Putamen (tissue), 1 donor: ENCODE data around the gene ALOX15.
"Not testable (repeated sequence)": the region's sequence is repeated elsewhere in the genome, so short reads cannot be mapped to it uniquely, and the experiment has no call there.

ENCODE experiments used
- DNase-seq: peaks from one replicate; pipeline ENCODE4 v3.0.0-alpha.2; 2016; ENCODE audit warnings: low spot score

ALOX15 gene

GRCh38 chr17:4641297-4642195 lies at the start of gene ALOX15:
Gene ALOX15 (minus strand): TSS chr17:4641678. CDS start chr17:4641651, 27 bp downstream.
- DNase-seq: no peak

GRCh38 chr17:4690745-4691144 lies 49.3 kb upstream of the ALOX15 start:
- DNase-seq: no peak

- not testable (repeated sequence) for DNase-seq
Measured at GRCh38 chr17:4689872-4690271, 48.4 kb upstream of the ALOX15 start.

- not testable (repeated sequence) for DNase-seq
Measured at GRCh38 chr17:4683739-4684138, 42.3 kb upstream of the ALOX15 start.

- no peak for DNase-seq
Measured at GRCh38 chr17:4679658-4680057, 38.2 kb upstream of the ALOX15 start.

GRCh38 chr17:4678448-4679026 lies 37.1 kb upstream of the ALOX15 start:
- DNase-seq: no peak

- no peak for DNase-seq
Measured at GRCh38 chr17:4676791-4677190, 35.3 kb upstream of the ALOX15 start.

- no peak for DNase-seq
Measured at GRCh38 chr17:4675791-4676190, 34.3 kb upstream of the ALOX15 start.

- DNase-seq: no peak
Measured at GRCh38 chr17:4674685-4674998, 33.2 kb upstream of the ALOX15 start.

- DNase-seq: no peak
Measured at GRCh38 chr17:4673986-4674684, 32.7 kb upstream of the ALOX15 start.

GRCh38 chr17:4673169-4673568 lies 31.7 kb upstream of the ALOX15 start:
- DNase-seq: no peak

- no peak for DNase-seq
Measured at GRCh38 chr17:4672751-4673150, 31.3 kb upstream of the ALOX15 start.

GRCh38 chr17:4672055-4672630 lies 30.7 kb upstream of the ALOX15 start:
- DNase-seq: no peak

- DNase-seq: no peak
Measured at GRCh38 chr17:4667166-4667565, 25.7 kb upstream of the ALOX15 start.

- DNase-seq: no peak
Measured at GRCh38 chr17:4666296-4666695, 24.8 kb upstream of the ALOX15 start.

- DNase-seq: no peak
Measured at GRCh38 chr17:4665027-4665426, 23.5 kb upstream of the ALOX15 start.

- no peak for DNase-seq
Measured at GRCh38 chr17:4664230-4664629, 22.8 kb upstream of the ALOX15 start.

GRCh38 chr17:4663711-4664110 lies 22.2 kb upstream of the ALOX15 start:
- DNase-seq: no peak

- DNase-seq: no peak
Measured at GRCh38 chr17:4658478-4659305, 17.2 kb upstream of the ALOX15 start.

- DNase-seq: no peak
Measured at GRCh38 chr17:4657678-4658077, 16.2 kb upstream of the ALOX15 start.

GRCh38 chr17:4655933-4656332 lies 14.5 kb upstream of the ALOX15 start:
- not testable (repeated sequence) for DNase-seq

GRCh38 chr17:4652997-4653396 lies 11.5 kb upstream of the ALOX15 start:
- no peak for DNase-seq
